Measurements from ENCODE around the gene MRAP2.
"Not testable (repeated sequence)": the region's sequence is repeated elsewhere in the genome, so short reads cannot be mapped to it uniquely, and the experiment has no call there.

MRAP2 gene

DNA sequence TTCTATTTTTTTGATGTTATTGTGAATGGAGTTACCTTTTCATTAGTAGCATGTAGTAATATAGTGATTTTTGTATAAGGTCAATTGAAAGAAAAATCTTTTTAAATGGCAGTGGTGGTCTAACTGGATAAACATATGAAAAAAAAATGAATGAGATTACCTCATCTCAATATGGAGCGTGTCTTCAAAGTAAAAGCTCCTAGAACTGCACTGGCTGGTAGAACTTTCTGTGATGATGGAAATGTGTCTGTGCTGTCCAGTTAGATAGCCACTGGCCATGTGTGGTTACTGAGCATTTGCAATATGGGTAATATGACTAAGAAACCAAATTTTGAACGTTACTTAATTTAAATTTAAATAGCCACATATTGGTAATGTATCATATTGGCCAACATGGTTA lies 44.1 kb downstream of the MRAP2 start:
- no peak for DNase-seq (ENCODE audit: low read depth)

DNA sequence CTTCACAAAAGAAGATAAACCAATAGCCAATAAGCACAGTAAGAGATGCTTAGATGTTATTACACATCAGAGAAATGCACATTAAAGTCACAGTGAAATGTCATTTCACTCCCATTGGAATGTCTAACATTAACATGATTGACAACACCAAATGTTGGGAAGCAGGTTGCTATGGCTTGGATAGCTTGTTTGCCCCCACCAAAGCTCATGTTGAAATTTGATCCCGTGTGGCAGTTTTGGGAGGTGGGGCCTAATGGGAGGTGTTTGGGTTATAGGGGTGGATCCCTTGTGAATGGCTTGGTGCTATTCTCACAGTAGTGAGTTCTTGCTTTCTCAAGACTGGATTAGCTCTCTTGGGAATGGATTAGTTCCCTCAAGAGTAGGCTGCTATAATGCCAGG lies 44.8 kb downstream of the MRAP2 start:
- DNase-seq (ENCODE audit: low read depth) = no peak

DNA sequence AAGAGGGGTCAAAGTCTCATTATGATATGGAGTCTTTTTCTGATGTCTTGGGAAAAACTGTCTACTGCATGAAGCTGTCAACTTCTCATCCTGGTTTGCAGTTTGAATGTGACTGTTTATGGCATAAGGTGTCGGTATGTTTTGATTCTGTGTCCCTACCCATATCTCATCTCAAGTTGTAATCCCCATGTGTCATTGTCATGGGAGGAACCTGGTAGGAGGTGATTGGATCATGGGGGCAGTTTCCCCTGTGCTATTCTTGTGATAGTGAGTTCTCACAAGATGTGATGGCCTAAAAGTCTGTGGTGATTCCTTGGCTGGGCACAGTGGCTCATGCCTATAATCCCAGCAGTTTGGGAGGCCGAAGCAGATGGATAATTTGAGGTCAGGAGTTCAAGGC lies 47.6 kb downstream of the MRAP2 start:
- no peak for DNase-seq (ENCODE audit: low read depth)

DNA sequence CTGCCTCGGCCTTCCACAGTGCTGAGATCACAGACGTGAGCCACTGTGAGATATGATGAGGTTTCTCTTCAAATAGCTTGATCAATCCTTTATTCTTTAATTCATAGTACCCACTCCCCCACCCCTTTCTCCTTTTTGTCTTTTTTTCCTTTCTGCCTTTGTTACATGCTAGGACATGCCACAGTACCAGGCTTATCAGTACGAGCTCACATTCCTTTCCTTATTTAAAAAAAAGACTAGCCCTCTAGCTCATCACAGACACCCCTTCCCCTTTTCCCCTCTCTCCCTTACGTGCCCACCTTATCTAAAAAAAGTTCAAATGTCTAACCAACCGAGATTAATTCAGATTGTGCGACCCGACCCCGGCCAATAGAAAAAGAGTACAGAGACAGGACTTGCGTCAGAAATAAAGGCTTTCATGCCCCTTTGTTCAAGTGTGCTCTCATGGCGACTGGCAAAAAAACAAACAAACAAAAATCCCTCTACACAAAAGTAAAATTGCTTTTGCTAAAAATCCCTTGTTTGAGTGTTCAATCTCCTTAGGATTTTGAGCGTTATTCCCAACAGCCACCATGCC lies 49.2 kb downstream of the MRAP2 start:
- DNase-seq (ENCODE audit: low read depth) = no peak

DNA sequence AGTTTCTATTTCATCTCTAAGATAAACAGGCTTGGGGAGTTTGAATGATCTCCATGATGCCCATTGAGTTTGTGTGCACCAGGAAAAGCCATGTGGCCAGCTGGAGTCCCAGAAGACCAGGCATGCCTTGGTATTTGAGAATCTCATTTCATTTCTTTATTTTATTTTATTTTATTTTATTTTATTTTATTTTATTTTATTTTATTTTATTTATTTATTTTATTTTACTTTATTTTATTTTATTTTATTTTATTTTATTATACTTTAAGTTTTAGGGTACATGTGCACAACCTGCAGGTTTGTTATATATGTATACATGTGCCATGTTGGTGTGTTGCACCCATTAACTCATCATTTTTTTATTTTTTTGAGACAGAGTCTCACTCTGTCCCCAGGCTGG lies 51.1 kb downstream of the MRAP2 start:
- DNase-seq (ENCODE audit: low read depth) = not testable (repeated sequence)

DNA sequence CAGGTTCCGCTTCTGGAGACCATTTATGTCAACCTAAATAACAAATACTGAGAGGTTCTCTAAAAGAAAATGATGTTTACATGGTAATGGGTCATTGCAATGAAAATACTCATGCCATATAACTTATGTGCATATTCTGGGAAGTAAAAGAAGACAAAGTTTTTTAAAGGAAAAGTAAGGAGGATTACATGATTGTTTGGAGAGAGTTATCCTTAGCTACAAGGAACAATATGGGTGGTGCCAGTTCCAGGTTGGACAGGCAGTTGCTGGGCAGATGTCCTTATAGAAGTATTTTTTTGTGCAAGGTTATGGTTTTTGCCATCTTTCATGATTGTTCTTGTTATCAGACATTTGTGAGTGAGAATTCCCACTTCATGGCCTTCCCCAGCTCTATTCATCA lies 52.5 kb downstream of the MRAP2 start:
- DNase-seq (ENCODE audit: low read depth) = no peak

DNA sequence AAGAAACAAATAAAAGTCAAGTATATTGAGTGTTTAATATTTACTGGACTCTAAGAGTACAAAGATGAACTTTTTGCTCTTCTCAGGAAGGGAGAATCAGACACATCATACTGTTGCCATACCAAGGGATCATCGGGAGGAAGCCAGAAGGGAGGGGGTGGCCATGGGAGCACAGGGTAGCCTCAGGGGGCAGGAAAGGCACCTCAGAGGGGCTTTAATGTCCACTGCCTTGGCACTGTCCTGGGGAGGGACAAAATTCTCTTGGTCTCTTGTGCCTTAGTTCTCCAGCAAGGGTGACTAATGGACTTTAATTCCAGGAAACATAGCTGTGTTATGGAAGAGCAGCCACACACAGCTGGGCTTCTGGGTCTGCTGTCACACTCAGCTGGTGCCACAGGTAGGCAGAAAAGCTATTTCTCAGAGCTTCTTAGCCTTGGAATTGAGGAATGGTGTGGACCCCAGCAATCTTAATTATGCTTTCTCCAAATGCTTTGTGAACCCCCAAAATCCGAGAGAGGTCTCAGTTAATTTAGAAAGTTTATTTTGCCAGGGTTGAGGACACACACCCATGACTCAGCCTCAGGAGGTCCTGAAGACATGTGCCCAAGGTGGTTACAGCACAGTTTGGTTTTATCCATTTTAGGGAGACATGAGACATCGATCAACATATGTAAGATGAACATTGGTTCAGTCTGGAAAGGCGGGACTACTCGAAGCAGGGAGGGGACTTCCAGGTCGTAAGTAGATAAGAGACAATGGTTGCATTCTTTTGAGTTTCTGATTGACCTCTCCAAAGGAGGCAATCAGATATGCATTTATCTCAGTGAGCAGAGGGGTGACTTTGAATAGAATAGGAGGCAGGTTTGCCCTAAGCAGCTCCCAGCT lies 53.2 kb downstream of the MRAP2 start:
- DNase-seq (ENCODE audit: low read depth) = no peak

DNA sequence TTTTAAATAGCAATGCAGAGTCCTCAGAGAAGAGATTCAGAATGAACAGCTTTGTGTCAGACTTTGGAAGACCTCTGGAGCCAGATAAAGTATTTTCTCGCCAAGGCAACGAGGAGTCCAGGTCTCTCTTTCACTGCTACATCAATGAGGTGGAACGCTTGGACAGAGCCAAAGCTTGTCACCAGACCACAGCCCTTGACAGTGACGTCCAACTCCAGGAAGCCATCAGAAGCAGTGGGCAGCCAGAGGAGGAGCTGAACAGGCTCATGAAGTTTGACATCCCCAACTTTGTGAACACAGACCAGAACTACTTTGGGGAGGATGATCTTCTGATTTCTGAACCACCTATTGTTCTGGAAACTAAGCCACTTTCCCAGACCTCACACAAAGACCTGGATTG lies 55.5 kb downstream of the MRAP2 start:
- DNase-seq (ENCODE audit: low read depth) = no peak

DNA sequence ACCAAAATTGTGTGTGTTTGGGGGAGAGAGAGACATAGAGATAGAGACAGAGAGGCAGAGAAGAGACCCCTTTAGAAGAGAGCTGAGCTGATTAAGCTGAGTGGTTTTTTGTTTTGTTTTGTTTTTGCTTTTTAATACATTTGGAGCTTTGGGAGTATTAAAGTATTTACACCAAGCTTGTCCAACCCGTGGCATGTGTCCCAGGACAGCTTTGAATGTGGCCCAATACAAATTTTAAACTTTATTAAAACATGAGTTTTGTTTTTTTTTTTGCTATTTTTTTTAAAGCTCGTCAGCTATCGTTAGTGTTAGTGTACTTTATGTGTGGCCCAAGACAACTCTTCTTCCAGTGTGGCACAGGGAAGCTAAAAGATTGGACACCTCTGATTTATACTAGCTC lies 56.0 kb downstream of the MRAP2 start:
- DNase-seq (ENCODE audit: low read depth) = no peak

DNA sequence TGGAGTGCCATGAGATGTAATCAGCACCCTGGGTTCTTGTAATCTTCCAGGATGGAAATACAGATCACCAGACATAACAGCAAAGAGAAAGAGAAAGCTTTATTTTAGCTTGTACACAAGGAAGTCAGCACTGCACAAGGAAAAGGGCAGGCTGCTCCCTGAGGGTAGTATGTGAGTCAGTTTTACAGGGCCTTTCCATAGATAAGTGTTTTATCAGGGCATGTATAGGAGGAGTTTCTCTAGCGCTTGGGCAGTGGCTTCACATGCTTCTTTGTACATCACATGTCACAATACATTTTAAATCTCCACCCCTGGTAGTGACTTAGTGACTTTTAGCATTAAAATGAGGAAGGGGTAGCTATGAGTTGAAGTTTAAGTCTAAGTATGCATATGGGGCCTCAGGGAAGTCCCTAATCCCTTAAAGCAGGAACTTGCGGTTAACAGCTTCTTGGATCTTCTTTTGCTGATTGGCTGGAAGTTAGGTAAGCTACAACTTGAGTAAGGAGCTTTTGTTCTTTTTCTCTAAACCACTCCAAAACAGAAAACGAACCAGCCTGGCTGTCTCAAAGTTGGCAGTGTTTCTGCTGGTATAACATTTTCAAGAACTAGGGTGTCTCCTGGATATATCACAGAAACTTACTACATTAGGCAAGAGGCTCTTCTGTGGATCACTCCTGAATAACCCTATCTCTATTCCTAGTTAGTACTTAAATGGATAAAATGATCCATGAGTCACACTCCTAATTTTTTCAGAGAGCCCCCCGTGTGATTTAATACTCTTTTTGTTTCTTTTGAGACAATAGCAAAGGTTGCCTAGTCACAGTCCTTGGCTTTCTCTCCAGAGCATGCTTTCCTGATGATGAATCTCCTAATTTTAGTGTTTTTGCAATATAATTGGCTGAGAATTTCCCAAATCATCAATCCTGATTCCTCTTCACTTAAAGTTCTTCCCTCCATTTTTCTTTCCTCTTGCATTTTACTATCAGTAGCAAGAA lies 60.2 kb downstream of the MRAP2 start:
- DNase-seq (ENCODE audit: low read depth) = no peak

DNA sequence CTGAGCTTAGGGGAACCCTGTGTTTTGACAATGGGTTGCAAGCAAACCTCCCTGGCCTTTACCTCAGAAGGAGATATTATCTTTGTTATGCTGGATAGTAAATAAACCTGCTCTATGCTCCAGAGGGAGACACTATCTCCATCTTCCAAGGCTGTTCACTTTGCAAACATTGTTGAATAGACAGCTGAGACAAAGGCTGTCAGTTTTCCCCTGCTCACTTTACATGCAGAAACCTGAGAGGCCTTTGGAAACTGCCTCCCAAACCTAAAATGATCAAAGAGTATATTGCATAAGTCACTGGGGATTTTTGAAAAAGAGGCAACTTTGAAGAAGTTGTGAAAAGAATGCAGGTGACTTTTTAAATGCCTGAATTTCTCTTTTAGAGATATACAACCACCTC lies 61.6 kb downstream of the MRAP2 start:
- DNase-seq (ENCODE audit: low read depth) = no peak

DNA sequence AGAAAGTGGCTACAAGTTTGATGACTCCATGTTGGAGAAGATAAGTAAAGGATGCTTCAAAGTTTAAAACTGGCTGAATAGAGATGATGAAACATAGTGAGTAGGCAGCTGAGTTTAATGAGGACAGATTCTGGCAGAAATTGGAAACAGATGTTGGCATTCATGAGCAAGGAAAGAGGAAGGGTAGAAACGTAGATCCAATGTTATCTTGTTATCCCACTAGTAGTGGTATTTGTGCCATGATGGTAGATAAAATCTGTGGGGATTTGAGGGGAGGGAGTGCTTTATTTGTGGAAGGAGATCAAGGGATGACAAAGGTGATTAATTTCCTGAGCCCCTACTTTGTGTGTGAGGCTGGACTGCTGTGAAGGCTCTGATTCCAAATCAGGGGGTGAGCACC lies 69.5 kb downstream of the MRAP2 start:
- no peak for DNase-seq (ENCODE audit: low read depth)

DNA sequence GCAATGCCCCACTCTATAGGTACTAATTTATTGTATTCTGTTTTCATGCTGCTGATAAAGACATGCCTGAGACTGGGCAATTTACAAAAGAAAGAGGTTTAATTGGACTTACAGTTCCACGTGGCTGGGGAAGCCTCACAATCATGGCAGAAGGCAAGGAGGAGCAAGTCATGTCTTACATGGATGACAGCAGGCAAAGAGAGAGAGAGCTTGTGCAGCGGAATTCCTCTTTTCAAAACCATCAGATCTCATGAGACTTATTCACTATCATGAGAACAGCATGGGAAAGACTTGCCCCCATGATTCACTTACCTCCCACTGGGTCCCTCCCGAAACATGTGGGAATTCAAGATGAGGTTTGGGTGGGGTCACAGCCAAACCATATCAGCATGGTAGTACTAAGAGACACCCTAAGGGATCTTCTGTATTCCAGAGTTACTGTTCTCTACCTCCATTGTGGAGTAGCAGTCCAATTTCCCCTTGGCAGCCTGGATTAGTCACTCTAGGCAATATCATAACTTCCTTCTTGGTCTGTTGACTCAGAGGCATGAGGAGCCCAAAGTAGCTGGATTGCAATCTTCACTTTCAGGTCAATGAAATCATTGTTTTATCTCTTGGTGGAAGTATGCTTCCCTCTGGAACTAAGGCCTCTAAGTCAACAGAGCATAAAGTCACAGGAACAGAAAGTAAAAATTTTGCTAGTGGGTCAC lies 71.8 kb downstream of the MRAP2 start:
- DNase-seq (ENCODE audit: low read depth) = not testable (repeated sequence)

DNA sequence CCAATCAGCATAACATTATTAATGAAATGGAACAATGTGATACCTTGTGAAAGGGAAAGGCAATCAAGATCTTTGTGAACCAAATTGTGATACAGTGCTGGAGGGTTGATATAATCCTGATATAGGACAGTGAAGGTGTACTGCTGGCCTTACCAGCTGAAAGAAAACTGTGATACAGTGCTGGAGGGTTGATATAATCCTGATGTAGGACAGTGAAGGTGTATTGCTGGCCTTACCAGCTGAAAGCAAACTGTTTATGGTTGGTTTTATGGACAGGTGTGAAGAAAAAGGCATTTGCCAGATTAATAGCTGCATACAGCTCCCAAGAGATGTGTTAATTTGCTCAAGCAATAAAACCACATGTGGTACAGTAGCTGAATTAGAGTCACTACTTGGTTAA lies 73.9 kb downstream of the MRAP2 start:
- no peak for DNase-seq (ENCODE audit: low read depth)

DNA sequence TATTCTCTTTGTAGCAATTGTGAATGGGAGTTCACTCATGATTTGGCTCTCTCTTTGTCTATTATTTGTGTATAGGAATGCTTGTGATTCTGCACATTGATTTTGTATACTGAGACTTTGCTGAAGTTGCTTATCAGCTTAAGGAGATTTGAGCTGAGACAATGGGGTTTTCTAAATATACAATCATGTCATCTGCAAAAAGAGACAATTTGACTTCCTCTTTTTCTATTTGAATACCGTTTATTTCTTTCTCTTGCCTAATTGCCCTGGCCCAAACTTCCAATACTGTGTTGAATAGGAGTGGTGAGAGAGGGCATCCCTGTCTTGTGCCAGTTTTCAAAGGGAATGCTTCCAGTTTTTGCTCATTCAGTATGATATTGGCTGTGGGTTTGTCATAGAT lies 77.8 kb downstream of the MRAP2 start:
- not testable (repeated sequence) for DNase-seq (ENCODE audit: low read depth)

DNA sequence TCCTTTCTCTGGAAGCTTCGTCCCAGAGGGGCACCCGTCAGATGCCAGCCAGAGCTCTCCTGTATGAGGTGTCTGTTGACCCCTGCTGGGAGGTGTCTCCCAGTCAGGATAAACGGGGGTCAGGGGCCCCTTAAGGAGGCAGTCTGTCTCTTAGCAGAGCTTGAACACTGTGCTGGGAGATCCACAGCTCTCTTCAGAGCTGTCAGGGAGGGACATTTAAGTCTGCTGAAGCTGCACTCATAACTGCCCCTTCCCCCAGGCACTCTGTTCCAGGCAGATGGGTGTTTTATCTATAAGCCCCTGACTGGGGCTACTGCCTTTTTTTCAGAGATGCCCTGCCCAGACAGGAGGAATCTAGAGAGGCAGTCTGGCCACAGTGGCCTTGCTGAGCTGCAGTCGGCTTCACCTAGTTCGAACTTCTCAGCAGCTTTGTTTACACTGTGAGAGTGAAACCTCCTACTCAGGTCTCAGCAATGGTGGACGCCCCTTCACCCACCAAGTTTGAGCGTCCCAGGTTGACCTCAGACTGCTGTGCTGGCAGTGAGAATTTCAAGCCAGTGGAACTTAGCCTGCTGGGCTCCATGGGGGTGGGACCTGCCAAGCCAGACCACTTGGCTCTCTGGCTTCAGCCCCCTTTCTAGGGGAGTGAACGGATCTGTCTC lies 81.5 kb downstream of the MRAP2 start:
- not testable (repeated sequence) for DNase-seq (ENCODE audit: low read depth)

DNA sequence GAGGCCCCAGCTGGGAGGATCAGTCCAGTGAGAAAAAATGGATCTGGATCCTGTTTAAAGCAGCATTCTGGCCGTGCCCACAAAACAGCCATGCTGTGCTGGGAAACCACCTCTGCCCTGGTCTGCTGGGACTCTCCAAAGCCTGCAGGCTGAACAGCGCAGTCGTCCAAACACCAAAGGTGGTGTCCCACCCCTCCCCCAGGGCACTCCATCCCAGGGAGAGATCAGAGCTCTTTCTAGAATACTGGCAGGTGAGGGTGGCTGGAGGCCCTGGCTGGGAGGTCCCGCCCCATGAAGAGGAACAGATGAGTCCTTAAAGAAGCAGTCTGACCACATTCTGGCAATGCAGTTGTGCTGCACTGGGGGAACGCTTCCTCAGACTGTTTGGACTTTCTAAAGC lies 84.6 kb downstream of the MRAP2 start:
- no peak for DNase-seq (ENCODE audit: low read depth)

DNA sequence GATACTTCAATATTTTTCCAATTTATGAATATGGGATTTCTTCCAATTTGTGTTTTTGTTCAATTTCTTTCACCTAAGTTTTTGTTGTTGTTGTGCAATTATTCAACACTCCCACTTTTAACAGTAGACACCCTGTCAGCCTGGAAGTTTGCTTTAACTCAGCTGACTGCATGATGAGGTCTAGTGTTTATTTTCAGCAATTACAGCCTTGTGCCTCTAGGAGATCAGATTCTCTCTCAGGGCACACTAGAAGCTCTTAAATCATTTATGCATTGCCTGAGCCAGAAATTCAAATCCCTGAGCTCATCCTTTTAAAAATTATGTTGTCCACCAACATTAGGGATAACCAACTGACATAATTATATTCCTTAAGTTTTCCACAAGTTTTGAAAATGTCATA lies 85.7 kb downstream of the MRAP2 start:
- no peak for DNase-seq (ENCODE audit: low read depth)

DNA sequence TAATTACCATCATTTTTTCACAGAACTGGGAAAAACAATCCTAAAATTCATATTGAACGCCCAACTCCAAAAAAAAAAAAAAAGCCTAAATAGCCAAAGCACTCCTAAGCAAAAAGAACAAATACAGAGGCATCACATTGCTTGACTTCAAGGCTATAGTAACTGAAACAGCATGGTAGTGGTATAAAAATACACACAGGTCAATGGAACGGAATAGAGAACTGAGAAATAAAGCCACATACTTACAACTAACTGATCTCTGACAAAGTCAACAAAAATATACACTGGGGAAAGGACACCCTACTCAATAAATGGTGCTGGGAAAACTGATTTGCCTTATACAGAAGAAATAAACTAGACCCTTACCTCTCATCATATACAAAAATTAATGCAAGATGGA lies 89.6 kb downstream of the MRAP2 start:
- DNase-seq (ENCODE audit: low read depth) = no peak

DNA sequence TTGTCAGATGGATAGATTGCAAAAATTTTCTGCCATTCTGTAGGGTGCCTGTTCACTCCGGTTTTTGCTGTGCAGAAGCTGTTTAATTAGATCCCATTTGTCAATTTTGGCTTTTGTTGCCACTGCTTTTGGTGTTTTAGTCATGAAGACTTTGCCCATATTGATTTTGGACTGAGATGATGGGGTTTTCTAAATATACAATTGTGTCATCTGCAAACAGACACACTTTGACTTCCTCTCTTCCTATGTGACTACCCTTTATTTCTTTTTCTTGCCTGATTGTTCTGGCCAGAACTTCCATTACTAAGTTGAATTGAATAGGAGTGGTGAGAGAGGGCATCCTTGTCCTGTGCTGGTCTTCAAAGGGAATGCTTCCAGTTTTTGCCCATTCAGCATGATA lies 96.0 kb downstream of the MRAP2 start:
- DNase-seq (ENCODE audit: low read depth) = not testable (repeated sequence)

DNA sequence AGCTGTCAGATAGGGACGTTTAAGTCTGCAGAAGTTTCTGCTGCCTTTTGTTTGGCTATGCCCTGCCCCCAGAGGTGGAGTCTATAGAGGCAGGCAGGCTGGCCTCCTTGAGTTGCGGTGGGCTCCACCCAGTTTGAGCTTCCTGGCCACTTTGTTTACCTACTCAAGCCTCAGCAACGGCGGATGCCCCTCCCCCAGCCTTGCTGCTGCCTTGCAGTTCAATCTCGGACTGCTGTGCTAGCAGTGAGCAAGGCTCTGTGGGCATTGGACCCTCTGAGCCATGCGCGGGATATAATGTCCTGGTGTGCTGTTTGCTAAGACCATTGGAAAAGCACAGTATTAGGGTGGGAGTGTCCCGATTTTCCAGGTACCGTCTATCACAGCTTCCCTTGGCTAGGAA lies 99.8 kb downstream of the MRAP2 start:
- DNase-seq (ENCODE audit: low read depth) = not testable (repeated sequence)
